ENCODE measurements around the gene TMEM80.

DNA sequence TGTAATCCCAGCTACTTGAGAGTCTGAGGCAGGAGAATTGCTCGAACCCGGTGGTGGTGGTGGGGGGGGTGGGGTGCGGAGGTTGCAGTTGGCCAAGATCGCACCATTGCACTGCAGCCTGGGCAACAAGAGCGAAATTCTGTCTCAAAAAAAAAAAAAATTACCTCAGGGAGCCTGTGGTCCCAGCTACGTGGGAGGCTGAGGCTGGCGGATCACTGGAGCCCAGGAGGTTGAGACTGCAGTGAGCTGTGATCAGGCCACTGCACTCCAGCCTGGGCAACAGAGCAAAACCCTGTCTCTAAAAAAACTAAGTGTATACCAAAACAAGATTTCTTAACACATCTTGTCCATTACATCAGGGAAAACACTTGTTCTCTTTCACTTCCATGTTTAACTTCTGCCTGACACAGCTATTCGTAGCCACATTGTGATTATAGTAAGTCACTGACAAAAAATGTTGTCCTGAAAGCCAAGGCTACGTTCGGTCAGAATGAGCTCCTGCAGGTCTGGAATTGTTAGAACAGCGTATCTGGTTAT is 1.4 kb downstream of the TMEM80 start:
- no peak for TF ChIP-seq CTCF (IDR thresholded peaks at IDR 0.05; ENCODE audit: extremely low read depth in 1 of 2, insufficient read depth in 1 of 2, low read depth in 1 of 2, low read length in 2 of 2)
- TF ChIP-seq GATA2 (IDR thresholded peaks at IDR 0.05; ENCODE audit: insufficient read depth, insufficient read length, low read depth, low read length): no peak
- no peak for TF ChIP-seq POLR2A (IDR thresholded peaks at IDR 0.05; ENCODE audit: low read depth, low read length)
- no peak for TF ChIP-seq POLR2AphosphoS5 (IDR thresholded peaks at IDR 0.05; ENCODE audit: insufficient read depth, low read depth, low read length)
- TF ChIP-seq JUN (IDR thresholded peaks at IDR 0.05; ENCODE audit: borderline replicate concordance, insufficient read depth, insufficient read length, low read depth): no peak
- TF ChIP-seq EZH2 (IDR thresholded peaks at IDR 0.05; ENCODE audit: borderline replicate concordance, low read depth, low read length, severe bottlenecking): no peak
- no peak for TF ChIP-seq FOS (IDR thresholded peaks at IDR 0.05; ENCODE audit: borderline replicate concordance, insufficient read depth, low read length)

Data from endothelial cell of umbilical vein (primary cell).